Dedifferentiated amniotic fluid mesenchymal stem cell (primary cell): ENCODE data around the gene TCAP.
A peak's percentile ranks its signal among the peaks of the same experiment; 100 is the strongest.

Experiments
- DNase-seq: peaks from one replicate; pipeline ENCODE4 v3.0.0-alpha.2; 2016; ENCODE audit errors: extremely low spot score

The TCAP gene

GRCh38 chr17:39648616-39649366 is 16.4 kb upstream of the TCAP start:
- DNase-seq = peak; percentile 23

- DNase-seq = no peak
Measured at GRCh38 chr17:39650121-39650579, 15.0 kb upstream of the TCAP start.

GRCh38 chr17:39651923-39652586 is 13.1 kb upstream of the TCAP start:
- DNase-seq = no peak

- no peak for DNase-seq
Measured at GRCh38 chr17:39652587-39653315, 12.4 kb upstream of the TCAP start.

GRCh38 chr17:39653316-39653661 is 11.9 kb upstream of the TCAP start:
- no peak for DNase-seq

- no peak for DNase-seq
Measured at GRCh38 chr17:39653662-39654331, 11.4 kb upstream of the TCAP start.

DNA sequence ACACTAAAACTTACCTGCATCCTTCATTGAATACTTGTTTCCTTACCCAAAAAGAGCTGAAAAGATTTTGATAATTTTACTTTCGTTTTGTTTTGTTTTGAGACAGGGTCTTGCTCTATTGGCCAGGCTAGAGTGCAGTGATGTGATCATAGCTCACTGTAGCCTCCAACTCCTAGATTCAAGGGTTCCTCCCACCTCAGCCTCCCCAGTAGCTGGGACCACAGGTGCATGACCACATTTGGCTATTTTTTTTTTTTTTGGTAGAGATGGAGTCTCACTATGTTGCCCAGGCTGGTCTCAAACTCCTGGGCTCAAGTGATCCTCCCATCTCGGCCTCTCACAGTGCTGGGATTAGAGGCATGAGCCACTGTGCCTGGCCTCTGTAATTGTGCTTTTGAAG is 10.0 kb upstream of the TCAP start:
- DNase-seq = no peak

DNA sequence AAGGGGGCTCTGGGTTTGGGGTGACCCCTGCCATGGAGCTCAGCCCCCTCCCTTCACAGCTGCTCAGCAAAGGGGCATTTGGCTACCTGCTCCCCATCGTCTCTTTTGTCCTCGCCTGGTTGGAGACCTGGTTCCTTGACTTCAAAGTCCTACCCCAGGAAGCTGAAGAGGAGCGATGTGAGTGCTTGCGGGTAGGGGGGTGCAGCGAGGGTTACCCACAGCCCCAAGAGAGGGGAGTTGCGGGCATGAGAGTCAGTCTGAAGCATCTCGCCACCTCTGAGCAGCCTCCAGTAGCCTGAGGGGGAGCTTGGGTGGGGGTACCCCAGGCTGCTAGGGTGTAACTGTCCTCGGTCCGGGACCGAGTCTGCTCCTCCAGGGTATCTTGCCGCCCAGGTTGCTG is 6.8 kb upstream of the TCAP start:
- DNase-seq = no peak

- no peak for DNase-seq
Measured at GRCh38 chr17:39658760-39659159, 6.4 kb upstream of the TCAP start.

DNA sequence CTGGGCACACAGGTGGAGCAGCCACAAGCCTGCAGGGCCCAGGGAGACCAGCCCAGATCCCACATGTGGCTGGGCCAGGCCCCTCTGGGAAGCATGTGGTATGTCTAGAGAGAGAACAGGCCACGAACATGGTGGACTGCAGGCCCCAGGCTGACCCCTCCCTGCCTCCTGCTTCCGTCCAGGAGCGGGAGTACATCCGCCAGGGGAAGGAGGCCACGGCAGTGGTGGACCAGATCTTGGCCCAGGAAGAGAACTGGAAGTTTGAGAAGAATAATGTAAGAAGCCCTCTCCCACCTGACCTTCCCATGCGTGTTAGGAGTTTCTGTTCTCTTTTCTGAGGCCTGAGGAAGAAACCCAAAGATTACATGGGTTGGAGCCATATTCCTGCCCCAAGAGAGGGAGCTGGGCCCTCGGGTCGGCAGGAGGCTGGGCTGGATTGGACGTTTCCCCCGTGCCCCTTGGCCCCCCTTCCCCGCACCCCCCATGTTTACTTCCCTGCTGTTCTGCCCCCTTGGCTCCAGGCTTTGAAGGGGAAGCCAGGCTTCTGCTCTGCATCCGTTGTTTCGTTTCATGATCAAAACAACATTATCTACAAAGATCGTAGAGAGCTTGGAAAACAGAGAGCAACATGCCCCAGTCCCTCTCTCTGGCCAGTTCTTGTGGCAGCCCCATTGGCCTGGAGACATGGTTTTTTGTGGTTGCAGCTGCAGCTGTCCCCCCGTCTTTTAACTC is 5.7 kb upstream of the TCAP start:
- DNase-seq = no peak

DNA sequence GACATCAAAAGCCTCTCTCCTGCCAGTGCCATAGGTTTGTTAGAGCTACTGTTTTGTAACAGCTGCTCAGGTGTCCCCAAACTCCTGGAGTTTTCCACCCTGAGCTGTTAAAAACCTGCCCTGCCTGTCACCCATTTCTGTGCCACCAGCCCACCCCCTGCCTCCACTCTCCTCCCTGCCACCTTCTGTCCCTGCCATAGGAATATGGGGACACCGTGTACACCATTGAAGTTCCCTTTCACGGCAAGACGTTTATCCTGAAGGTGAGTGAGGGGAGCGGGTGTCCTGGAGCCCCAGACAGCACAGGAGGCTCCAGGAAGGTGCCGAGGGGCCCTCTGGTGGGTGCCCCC is 5.2 kb upstream of the TCAP start:
- no peak for DNase-seq

- DNase-seq = no peak
Measured at GRCh38 chr17:39660397-39661385, 4.5 kb upstream of the TCAP start.

DNA sequence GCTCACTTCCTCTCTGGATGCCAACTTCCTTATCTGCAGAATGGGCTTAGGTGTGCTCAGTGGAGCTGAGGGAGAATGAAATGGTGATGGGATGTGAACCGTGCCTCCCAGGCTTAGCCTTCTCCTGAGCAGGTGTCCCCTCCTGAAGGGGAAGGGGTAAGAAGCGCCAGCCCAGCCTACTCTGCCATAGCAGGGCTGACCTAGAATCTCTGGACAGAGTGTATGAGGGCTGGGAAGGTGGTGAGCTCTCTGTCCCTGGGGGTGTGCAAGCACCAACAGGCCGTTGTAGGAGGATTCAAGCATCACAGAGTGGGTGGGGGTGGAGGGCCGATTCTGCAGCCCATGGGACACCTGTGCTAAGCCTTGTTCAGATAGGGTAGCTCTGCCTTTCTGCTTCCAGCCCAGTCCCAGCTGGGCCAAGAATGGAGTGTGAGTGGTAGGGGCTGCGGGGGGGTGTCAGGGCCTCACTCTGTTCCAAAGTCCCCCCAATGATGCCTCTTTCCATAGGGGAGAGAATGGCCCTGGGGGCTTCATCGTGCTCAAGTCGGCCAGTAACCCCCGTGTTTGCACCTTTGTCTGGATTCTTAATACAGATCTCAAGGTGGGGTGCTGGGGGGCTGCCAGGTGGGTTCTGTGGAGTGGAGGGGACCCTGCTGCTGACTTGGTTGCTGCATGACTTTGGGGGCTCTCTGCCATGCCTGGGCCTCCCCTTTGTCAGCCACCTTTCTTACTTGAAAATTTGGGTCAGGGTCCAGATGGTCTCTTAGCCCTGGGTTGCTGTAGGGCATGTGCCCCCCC is 3.2 kb upstream of the TCAP start:
- DNase-seq = no peak

DNA sequence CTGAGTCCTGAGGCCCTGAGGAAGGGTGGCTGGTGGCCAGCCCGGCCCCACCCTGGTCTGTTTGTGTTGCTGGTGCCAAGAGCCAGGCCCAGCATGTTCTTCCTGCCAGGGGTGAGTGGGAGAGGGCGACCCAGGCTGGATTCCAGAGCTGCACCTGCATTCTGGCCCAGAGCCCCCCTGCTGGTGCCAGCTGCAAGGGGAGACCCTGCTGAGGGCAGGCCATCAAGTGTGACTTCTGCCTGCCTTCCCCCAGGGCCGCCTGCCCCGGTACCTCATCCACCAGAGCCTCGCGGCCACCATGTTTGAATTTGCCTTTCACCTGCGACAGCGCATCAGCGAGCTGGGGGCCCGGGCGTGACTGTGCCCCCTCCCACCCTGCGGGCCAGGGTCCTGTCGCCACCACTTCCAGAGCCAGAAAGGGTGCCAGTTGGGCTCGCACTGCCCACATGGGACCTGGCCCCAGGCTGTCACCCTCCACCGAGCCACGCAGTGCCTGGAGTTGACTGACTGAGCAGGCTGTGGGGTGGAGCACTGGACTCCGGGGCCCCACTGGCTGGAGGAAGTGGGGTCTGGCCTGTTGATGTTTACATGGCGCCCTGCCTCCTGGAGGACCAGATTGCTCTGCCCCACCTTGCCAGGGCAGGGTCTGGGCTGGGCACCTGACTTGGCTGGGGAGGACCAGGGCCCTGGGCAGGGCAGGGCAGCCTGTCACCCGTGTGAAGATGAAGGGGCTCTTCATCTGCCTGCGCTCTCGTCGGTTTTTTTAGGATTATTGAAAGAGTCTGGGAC is 2.4 kb upstream of the TCAP start:
- DNase-seq = no peak

DNA sequence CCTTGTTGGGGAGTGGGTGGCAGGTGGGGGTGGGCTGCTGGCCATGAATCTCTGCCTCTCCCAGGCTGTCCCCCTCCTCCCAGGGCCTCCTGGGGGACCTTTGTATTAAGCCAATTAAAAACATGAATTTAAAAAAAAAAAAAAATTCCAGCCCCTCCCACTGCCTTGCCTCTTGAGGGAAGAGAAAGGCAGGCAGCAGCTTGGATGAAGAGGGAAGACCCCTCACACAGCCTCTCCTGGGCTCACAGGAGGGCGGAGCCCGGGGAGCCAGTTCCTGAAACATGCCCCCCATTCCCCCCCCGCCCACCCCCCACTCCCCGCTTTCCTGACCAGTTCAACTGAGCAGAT is 1.8 kb upstream of the TCAP start:
- DNase-seq = no peak

GRCh38 chr17:39663688-39664580 is 1.2 kb upstream of the TCAP start:
- no peak for DNase-seq

GRCh38 chr17:39665642-39666224 is 584 bp downstream of the TCAP start:
- DNase-seq = no peak

DNA sequence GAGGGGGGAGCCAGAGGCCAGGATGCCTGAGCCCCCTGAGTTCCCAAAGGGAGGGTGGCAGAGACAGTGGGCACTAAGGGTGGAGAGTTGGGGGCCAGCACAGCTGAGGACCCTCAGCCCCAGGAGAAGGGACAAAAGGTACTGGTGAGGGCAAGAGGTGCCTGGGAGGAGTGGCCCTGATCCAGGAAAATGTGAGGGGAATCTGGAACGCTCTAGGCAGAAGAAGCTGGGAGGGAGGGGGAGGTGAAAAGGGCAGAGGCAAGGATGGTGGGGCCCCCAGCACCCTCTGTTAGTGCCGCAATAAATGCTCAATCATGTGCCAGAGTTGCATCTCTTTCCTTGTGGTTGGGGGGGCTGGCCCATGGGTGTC is 1.1 kb downstream of the TCAP start:
- no peak for DNase-seq
